Measurements from ENCODE around the gene PRAC1. TPM values are rescaled to one million over a fixed set of nuclear protein-coding genes. Genes with fewer than 3 reads are reported as not detected.

PRAC1 gene
- total RNA-seq, 1 donor from 2014 or later = not detected

DNA sequence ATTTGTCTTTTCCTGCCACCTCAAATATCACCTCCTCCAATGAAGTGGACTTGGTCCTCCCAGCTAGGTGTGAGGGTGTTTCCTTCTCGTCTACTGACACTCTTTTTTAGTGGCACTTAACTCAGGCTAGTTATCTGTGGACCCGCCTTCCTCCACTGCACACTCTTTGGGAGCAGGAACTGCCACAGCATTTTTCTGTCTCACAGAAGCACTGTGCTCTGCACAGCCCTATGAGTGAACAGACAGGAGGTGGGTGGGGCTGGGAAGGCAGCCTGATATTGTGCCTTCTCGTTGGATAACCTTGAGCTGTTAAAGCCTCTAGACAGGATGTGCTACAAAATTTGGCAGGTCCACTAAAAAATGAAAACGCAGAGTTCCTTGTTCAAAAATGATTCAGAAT, 38.1 kb upstream of the PRAC1 start:
- Mint-ChIP-seq H3K4me1 (ENCODE audit: low read depth) (no peaks in the 10 kb centered on the region), H3K9me3 (ENCODE audit: low read depth) (no peaks in the 10 kb centered on the region), H3K27me3 (ENCODE audit: low read depth) (peaks cover 83% of the 10 kb centered on the region), H3K27ac (ENCODE audit: unreplicated experiment) (no peak overlapping the region), H3K4me3 (ENCODE audit: unreplicated experiment) (no peak overlapping the region), H3K36me3 (ENCODE audit: low read depth) (no peaks in the 10 kb centered on the region)
- TF ChIP-seq, protein P1, sequence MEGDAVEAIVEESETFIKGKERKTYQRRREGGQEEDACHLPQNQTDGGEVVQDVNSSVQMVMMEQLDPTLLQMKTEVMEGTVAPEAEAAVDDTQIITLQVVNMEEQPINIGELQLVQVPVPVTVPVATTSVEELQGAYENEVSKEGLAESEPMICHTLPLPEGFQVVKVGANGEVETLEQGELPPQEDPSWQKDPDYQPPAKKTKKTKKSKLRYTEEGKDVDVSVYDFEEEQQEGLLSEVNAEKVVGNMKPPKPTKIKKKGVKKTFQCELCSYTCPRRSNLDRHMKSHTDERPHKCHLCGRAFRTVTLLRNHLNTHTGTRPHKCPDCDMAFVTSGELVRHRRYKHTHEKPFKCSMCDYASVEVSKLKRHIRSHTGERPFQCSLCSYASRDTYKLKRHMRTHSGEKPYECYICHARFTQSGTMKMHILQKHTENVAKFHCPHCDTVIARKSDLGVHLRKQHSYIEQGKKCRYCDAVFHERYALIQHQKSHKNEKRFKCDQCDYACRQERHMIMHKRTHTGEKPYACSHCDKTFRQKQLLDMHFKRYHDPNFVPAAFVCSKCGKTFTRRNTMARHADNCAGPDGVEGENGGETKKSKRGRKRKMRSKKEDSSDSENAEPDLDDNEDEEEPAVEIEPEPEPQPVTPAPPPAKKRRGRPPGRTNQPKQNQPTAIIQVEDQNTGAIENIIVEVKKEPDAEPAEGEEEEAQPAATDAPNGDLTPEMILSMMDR (IDR thresholded peaks at IDR 0.05) = no peak
- DNase-seq (ENCODE audit: low spot score) = no peak

DNA sequence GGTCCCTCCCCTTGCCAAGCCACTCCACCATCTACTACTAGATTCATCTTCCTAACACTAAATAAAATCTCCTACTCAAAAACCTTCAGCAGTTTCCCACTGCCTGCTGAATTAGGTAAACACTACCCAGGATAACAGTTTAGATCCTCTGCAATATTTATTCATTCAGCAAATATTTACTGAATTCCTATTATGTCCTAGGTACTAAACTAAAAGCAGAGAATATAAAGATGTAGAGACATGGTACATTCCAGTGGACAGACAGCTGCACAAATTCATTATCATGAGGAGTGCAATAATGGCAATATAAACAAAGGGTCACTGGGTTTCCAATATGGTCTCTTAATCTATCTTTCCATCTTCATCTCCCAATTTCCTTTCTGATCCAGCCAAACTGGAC, 37.0 kb upstream of the PRAC1 start:
- Mint-ChIP-seq H3K9me3 (ENCODE audit: low read depth) (no peaks in the 10 kb centered on the region), H3K27me3 (ENCODE audit: low read depth) (peaks cover 83% of the 10 kb centered on the region), H3K36me3 (ENCODE audit: low read depth) (no peaks in the 10 kb centered on the region), H3K4me1 (ENCODE audit: low read depth) (no peaks in the 10 kb centered on the region), H3K4me3 (ENCODE audit: unreplicated experiment) (no peak overlapping the region), H3K27ac (ENCODE audit: unreplicated experiment) (no peak overlapping the region)
- TF ChIP-seq, protein P1 (IDR thresholded peaks at IDR 0.05) = no peak
- DNase-seq (ENCODE audit: low spot score) = no peak

DNA sequence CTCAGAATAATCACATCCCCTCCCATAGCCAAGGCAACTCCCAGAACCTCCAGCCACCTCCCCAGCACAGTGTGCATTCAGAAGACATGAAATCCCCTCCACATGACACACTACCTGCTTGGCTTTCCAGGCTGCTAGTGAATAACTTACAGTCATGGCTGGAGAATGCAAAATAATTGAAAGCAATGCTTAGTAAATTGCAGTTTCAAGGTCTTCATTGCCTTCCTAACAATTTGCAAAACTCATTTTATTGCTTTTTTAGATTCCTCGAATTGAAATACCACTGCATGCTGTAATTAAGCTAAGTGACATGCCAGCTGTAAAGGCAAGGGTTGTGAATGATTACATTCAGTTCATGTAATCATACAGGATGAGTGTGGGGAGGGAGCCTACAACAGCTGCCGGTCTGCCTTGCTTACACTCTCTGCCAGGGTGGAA, 35.2 kb upstream of the PRAC1 start:
- Mint-ChIP-seq H3K27me3 (ENCODE audit: low read depth) (peaks cover 82% of the 10 kb centered on the region), H3K27ac (ENCODE audit: unreplicated experiment) (no peak overlapping the region), H3K36me3 (ENCODE audit: low read depth) (no peaks in the 10 kb centered on the region), H3K4me3 (ENCODE audit: unreplicated experiment) (no peak overlapping the region), H3K4me1 (ENCODE audit: low read depth) (no peaks in the 10 kb centered on the region), H3K9me3 (ENCODE audit: low read depth) (no peaks in the 10 kb centered on the region)
- TF ChIP-seq, protein P1 (IDR thresholded peaks at IDR 0.05) = no peak
- no peak for DNase-seq (ENCODE audit: low spot score)

DNA sequence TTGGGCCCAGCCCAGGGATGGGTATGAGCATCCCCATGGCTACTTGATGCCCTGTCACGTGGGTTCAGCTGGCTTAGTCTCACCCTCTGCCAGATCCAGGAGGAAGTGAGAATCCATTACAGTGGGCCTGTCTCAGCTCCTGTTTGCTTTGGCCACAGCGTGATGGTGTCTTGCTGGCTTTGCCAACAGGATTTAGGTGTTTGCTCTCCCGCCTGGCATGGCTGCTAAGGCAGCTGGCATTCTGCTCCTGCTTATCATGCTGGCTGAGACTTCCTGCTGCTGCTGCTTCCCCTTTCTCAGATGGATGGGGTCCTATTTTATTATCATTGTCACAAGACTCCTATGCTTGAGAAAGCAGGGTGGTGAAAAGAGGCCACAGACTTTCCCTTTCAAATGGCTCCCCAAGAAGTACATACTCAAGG, 34.5 kb upstream of the PRAC1 start:
- TF ChIP-seq, protein P1 (IDR thresholded peaks at IDR 0.05) = no peak
- H3K9me3 Mint-ChIP-seq (ENCODE audit: low read depth) = no peaks in the 10 kb centered on the region
- H3K4me3 Mint-ChIP-seq (ENCODE audit: unreplicated experiment) = no peak overlapping the region
- no peaks in the 10 kb centered on the region for H3K4me1 Mint-ChIP-seq (ENCODE audit: low read depth)
- no peak for DNase-seq (ENCODE audit: low spot score)
- H3K27ac Mint-ChIP-seq (ENCODE audit: unreplicated experiment) = no peak overlapping the region
- peaks cover 82% of the 10 kb centered on the region for H3K27me3 Mint-ChIP-seq (ENCODE audit: low read depth)
- no peaks in the 10 kb centered on the region for H3K36me3 Mint-ChIP-seq (ENCODE audit: low read depth)

DNA sequence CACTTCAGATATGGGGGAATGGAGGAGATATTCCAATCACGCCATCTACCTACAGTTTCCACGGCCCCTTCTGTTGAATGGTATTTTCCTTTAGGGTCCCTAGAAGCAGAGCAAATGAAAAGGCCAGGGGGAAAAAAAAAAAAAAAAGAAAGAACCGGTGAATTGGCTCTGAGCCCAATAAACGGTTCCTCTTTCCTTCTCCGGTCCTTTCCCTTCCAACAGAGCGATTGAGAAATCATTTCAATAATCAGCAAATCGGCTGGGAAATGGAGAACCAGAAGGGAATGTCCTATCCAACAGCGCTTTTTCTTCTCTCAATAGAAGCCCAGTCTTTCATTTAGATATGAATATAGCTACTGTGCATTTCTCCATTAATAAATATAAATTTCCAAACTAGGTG, 33.0 kb upstream of the PRAC1 start:
- H3K27ac Mint-ChIP-seq (ENCODE audit: unreplicated experiment) = no peak overlapping the region
- TF ChIP-seq, protein P1 (IDR thresholded peaks at IDR 0.05) = no peak
- no peaks in the 10 kb centered on the region for H3K9me3 Mint-ChIP-seq (ENCODE audit: low read depth)
- H3K4me3 Mint-ChIP-seq (ENCODE audit: unreplicated experiment) = no peak overlapping the region
- no peak for DNase-seq (ENCODE audit: low spot score)
- H3K4me1 Mint-ChIP-seq (ENCODE audit: low read depth) = no peaks in the 10 kb centered on the region
- peaks cover 84% of the 10 kb centered on the region for H3K27me3 Mint-ChIP-seq (ENCODE audit: low read depth)
- no peaks in the 10 kb centered on the region for H3K36me3 Mint-ChIP-seq (ENCODE audit: low read depth)
